ENCODE measurements around the gene SLC25A34. TPM values are rescaled to one million over a fixed set of nuclear protein-coding genes. Genes with fewer than 3 reads are reported as not detected.
A peak's percentile ranks its signal among the peaks of the same experiment; 100 is the strongest.

SLC25A34 gene
- total and polyA plus RNA-seq, 11 donors: 1.6 to 71.2 (median 17.8) TPM

DNA sequence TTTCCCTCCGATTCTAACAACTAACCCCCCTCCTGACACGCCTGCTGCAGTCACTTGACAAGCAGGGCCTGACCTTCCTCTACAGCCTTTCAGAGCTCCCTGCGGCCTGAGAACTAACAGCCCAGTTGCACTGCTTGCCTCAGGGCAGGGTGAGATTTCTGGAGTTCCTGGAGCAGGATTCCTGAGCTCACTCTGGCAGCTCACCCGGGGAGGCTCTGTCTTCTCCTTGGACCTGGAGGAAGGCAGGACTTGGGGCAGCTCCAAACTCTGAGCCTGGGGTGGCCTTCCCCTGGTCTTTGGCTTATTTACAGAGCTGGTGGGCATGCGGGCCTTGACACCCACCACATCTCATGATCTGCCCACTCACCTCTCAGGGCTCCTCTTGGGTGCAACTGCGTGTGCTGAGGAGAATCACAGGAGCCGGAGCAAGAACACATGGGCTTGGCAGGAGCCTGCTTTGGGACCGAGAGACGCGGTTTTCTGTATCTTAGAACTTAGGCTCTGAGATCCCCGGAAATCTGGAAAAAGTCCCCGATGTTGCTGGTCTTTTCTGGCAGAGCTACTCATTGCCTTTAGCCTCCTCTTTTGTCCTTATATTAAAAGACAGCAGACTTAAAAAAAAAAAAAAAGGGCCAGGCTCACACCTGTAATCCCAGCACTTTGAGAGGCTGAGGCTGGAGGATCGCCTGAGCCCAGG, 13.1 kb upstream of the SLC25A34 start:
- intact Hi-C loops (cut with DNase I): no loop called here
- no peak for DNase-seq
- no peak for TF ChIP-seq CTCF (IDR thresholded peaks at IDR 0.05)
- TF ChIP-seq POLR2A (IDR thresholded peaks at IDR 0.05): no peak
- no peak for ATAC-seq
- no peak overlapping the region for H3K4me3 ChIP-seq
- 78 to 90% (median 88%) methylated on average over 11 to 13 of the region's 13 CpGs for WGBS, 4 donors
- H3K36me3 ChIP-seq: peaks cover 0 to 100% (median 93%) of the 10 kb centered on the region in 9 donors
- peaks cover 0 to 43% (median 8%) of the 10 kb centered on the region in 12 donors for H3K4me1 ChIP-seq
- no peak overlapping the region for H3K27ac ChIP-seq
- H3K9me3 ChIP-seq: no peaks in the 10 kb centered on the region
- H3K27me3 ChIP-seq: no peaks in the 10 kb centered on the region

DNA sequence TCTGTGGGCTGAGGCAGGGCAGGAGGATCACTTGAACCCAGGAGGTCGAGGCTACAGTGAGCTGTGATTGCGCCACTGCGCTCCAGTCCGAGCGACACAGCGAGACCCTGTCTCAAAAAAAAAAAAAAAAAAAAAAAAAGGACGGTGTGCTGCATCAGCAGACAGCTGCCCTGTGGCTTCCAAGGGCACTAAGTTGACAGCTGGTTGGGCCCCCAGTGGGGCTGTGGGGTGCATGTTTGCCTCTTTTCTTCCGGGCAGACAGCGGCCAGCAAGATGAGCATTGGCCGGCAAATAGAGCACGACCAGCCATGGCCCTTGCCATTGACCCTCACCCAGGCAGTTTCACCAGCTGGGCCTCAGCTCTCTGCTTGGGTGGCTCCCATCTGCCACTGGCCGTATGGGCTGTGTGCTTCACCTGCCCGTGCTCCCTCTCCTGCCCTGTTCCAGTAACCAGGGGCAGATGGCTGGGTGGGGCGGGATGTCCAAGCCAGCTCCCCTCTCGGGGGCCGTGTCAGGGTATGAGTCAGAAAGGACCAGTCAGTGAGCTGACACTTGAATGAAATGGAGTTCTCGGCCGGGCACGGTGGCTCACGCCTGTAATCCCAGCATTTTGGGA, 12.3 kb upstream of the SLC25A34 start:
- no peak overlapping the region for H3K27ac ChIP-seq

DNA sequence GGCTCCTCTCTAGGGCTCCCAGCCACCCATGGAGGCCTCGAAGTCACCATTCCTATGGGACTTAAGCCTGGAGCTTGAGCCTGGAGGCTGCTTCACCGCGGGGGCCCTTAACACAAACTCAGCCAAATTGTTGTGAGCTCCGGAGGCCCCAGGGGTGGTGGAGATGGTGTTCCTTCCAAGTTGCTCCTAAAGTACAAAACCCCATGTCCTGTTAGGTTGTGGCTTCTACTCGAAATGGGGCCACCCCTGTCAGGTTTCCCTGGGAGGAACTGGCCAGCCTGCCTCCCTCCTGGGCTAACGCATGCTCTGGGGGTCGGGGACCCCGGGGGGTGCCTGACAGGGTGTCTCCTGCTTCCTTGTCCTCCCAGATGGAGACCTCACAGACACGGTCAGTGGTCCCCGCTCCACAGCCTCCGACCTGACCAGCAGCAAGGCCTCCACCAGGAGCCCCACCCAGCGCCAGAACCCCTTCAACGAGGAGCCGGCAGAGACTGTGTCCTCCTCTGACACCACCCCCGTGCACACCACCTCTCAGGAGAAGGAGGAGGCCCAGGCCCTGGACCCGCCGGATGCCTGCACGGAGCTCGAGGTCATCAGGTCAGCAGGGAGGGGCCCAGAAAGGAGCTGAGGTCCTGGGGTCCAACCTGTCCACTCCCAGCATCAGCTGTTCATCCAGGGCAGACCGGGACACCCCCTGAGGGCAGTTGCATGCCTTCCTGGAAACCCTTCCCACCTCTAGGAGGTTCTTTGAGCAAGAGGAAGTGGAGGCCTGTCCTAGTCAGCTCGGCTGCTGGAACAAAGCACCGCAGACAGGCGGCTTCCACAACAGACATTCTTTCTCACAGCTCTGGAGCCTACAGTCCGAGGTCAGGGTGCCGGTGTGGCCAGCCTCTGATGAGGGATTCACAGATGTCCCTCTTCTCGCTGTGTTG, 10.8 kb upstream of the SLC25A34 start:
- 73 to 84% (median 80%) methylated on average over 11 to 26 of the region's 26 CpGs for WGBS, 4 donors

More for the DNA sequence above, 12.3 kb upstream of the SLC25A34 start:
- TF ChIP-seq CTCF (IDR thresholded peaks at IDR 0.05): no peak
- TF ChIP-seq POLR2A (IDR thresholded peaks at IDR 0.05): no peak
- no peaks in the 10 kb centered on the region for H3K27me3 ChIP-seq
- H3K36me3 ChIP-seq: peaks cover 0 to 100% (median 93%) of the 10 kb centered on the region in 9 donors
- WGBS, 4 donors: 89 to 94% (median 90%) methylated on average over 20 of the region's 20 CpGs
- H3K4me3 ChIP-seq: no peak overlapping the region
- H3K9me3 ChIP-seq: no peaks in the 10 kb centered on the region
- intact Hi-C loops (cut with DNase I): no loop called here
- DNase-seq (no peak), ATAC-seq (no peak)
- peaks cover 0 to 40% (median 5%) of the 10 kb centered on the region in 12 donors for H3K4me1 ChIP-seq

More for the DNA sequence above, 10.8 kb upstream of the SLC25A34 start:
- Histone ChIP-seq H3K9me3 (no peaks in the 10 kb centered on the region), H3K27me3 (no peaks in the 10 kb centered on the region), H3K4me1 (peaks cover 0 to 27% (median 5%) of the 10 kb centered on the region in 12 donors), H3K36me3 (peaks cover 0 to 99% (median 93%) of the 10 kb centered on the region in 9 donors), H3K4me3 (no peak overlapping the region), H3K27ac (no peak overlapping the region)
- DNase-seq: peak in 1 of 5 donors; percentile 22
- intact Hi-C loops (cut with DNase I): no loop called here
- no peak for TF ChIP-seq POLR2A (IDR thresholded peaks at IDR 0.05)
- no peak for TF ChIP-seq CTCF (IDR thresholded peaks at IDR 0.05)
- no peak for ATAC-seq

All from heart left ventricle (tissue), 16 donors.